Measurements from ENCODE around the gene UBE2C.

The UBE2C gene

DNA sequence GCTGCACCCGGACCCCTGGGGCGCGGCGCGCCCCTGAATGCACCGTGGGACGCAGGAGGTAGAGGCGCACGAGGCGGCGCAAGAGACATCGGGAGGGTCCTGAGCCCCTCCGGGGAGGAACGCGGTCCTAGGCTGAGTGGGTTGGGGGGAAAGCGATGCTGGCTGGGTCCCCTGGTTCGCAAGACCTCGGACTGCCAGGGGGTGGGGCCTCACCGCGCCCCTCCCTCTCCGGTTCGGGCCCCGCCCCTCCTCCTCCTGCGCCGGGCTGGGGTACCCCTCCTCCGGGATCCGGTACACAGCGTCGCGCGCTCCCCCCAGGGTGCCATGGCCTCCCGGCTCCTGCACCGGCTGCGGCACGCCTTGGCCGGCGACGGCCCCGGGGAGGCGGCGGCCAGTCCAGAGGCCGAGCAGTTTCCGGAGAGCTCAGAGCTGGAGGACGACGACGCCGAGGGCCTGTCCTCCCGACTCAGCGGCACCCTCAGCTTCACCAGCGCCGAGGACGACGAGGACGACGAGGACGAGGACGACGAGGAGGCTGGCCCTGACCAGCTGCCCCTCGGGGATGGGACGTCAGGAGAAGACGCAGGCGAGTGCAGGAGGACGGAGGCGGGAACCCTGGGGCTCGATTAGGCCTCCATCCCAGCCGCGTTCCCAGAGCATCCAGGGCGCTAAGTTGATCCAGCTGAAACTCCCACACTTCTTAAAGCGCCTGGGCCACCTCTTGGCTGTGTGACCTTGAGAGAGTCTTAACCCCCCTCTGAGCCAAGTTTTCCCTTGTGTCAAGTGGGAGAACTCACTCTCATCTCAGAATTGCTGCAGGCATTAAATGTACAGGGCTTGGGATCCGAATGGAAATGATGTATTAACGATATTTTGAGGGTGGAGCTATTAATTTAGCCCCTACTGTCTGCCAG, 21.7 kb downstream of the UBE2C start:
- DNase-seq, result peak; percentile 68

- DNase-seq, result no peak
Measured at GRCh38 chr20:45834797-45835161, 22.3 kb downstream of the UBE2C start.

DNA sequence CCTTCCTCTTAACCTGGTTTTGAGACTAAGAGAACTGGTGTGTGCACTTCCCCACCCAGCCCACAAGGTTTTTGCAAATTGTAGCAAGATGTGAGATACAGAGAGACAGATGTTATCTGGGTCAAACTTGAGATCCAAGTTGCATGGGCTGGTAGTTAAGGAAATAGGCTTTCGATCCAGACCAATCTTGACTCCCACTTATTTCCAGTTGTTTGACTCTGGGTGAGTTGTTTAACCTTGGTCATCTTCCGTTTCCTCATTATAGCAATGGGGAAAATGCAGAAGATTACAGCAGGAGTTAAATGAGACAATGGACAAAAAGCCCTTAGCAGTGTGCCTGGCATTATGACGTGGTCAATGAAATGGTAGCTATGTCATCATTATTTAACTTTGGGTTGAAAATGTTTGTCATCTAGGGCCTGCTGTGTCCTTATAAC, 22.9 kb downstream of the UBE2C start:
- DNase-seq, result no peak

GRCh38 chr20:45835825-45836224, 23.4 kb downstream of the UBE2C start:
- DNase-seq, result no peak

DNA sequence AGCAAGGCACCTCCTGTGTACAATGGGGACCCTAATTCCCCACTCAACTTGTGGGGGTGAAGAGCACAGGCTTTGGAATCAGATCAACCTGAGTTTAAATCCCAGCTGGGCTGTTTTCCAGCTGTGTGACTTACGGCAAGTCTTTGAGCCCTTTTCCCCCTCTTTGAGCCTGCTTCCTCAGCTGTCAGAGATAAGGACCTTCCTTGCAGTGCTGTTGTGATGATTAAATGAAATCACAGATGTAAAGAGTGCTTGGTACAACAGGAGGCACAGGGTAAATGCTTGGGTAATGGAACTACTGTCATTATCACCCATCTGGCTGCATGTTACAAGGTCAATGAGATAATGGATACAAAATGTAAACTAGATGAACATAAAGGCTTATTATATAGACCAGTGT, 24.4 kb downstream of the UBE2C start:
- DNase-seq, result no peak

- no peak for DNase-seq
Measured at GRCh38 chr20:45840700-45841198, 28.3 kb downstream of the UBE2C start.

DNA sequence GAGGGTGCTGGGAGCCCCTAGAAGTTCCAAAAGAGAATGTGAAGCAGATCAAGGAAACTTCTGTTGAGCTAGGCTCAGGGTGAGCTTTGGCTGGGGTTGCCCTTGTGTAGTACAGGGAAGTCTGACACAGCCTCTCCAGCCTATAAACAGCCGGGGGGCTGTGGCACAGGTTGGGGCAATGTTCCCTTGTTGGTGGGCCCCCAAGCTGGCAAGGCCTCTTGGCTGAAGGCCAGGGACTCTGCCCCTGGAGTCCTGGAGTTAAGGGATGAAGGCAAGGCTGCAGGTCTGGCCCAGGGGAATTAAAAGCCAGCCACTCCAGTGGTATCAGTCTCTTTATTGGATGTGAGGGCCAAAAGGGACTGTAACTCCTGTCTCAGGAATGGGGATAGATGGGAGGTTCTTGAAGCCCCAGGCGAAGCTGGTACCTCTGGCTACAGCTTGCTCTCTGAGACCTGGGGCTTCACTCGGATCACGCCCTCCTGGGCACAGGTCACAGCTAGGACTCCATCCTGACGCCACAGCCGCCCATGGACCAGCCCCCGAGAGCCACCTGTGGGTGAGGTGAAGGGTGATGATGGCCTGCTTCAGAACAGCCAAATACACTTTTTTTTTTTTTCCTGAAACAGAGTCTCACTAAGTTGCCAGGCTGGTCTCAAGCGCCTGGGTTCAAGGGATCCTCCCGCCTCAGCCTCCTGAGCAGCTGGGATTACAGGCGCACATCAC, 29.1 kb downstream of the UBE2C start:
- no peak for DNase-seq

GRCh38 chr20:45842169-45842812, 29.8 kb downstream of the UBE2C start:
- no peak for DNase-seq

DNA sequence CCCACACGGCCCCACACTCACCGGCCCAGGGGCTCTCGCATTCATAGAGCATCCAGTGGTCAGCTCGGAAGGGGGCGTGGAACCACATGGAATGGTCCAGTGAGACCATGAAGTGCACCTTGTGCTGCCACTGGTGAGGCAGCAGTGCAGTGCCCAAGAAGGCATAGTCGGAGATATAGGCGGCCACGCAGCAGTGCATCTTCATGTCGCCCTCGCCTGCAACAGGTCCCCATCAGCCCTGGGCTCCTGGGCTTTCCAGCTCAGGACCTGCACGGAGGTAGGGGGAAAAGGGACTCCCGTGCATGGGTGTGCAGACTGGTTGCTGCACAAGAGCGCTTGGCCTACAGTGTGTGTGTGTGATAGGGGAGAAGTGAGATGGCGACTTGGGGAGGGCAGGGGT, 31.1 kb downstream of the UBE2C start:
- DNase-seq, result no peak

DNA sequence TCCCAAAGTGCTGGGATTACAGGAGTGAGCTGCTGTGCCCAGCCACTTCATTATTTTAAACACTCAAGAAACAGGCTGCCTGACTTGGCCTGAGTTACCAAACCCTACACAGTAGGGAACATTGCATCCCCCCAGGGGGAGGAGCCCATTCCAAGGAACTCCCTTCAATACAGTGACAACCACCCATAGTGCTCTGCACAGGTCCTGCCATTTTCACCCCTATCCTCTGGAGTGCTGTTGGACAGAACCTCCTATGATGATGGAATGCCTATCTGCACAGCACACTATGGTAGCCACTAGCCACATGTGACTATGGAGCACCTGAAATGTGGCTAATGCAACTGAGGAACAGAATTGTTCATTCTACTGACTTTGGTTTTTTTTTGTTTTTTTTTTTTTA, 33.0 kb downstream of the UBE2C start:
- DNase-seq, result no peak

GRCh38 chr20:45848421-45848820, 36.0 kb downstream of the UBE2C start:
- DNase-seq, result no peak

DNA sequence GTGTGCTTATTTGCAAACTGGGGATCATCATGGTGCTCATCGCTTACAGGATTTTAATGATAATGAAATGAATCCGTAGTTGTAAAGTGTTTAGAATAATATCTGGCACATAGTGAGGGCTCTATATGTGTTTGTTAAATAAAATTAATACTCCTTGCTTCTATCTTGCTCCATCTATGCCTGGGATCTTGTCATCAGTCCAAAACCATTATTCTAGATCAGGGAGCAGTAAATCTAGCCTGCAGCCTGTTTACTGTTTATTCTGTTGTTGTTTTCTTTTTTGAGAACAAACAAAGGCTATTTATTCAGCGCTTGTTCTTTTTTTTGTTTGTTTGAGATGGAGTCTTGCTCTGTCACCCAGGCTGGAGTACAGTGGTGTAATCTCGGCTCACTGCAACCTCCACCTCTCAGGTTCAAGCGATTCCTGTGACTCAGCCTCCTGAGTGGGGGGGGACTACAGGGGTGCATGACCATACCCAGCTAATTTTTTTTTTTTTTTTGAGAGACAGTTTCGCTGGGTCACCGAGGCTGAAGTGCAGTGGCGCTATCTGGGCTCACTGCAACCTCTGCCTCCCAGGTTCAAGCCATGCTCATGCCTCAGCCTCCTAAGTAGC, 36.6 kb downstream of the UBE2C start:
- DNase-seq, result no peak

- DNase-seq, result no peak
Measured at GRCh38 chr20:45850238-45850637, 37.8 kb downstream of the UBE2C start.

GRCh38 chr20:45850926-45851325, 38.5 kb downstream of the UBE2C start:
- DNase-seq, result no peak

DNA sequence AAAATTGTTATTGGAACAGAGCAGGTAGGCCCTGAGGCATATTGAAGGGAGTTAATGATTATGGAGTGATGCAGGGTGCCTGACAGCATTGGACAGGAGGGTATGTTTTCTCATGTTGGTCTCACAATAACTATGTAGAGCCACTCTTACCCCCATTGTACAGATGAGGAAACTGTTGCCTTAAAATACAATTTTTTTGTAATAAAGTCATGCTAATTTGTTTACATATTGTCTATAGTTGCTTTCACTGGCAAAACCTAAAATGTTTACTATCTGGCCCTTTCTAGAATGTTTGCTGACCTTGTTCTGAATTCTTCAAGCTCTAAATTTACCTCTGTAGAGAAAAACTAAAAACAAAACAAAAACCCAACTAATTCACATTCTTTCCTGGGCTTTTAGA, 39.1 kb downstream of the UBE2C start:
- DNase-seq, result no peak

DNA sequence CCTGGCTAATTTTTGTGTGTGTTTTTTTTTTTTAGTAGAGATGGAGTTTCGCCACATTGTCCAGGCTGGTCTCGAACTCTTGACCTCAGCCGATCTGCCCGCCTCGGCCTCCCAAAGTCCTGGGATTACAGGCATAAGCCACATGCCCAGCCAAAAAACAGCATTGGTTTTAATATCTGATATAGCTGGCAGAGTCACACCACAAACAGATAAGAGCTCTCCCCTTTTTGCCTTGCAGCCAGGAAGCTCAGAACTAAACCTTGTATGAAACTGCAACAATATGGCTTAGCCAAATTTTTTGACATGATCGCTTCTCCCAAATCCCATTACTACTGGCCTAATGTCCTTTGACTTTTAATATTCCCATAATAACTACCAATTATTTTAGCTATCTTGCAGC, 39.9 kb downstream of the UBE2C start:
- no peak for DNase-seq

DNA sequence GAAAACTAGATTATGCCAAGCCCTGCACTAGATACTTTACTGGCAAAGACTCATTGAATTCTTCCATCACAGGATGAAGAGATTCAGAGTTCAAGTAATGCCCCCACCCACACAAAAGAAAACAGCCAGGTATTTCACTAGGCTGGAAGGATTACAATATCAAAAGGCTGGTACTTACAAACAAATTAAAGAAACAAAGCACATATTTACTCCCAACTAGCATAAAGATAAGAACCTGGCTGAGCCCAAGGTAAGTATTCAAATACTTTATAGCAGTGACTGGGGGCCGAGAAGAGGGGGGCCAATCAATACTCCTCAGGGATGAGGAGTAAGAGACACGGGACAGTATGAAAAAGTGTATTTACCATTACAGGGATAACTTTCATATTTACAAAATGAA, 41.0 kb downstream of the UBE2C start:
- no peak for DNase-seq

DNA sequence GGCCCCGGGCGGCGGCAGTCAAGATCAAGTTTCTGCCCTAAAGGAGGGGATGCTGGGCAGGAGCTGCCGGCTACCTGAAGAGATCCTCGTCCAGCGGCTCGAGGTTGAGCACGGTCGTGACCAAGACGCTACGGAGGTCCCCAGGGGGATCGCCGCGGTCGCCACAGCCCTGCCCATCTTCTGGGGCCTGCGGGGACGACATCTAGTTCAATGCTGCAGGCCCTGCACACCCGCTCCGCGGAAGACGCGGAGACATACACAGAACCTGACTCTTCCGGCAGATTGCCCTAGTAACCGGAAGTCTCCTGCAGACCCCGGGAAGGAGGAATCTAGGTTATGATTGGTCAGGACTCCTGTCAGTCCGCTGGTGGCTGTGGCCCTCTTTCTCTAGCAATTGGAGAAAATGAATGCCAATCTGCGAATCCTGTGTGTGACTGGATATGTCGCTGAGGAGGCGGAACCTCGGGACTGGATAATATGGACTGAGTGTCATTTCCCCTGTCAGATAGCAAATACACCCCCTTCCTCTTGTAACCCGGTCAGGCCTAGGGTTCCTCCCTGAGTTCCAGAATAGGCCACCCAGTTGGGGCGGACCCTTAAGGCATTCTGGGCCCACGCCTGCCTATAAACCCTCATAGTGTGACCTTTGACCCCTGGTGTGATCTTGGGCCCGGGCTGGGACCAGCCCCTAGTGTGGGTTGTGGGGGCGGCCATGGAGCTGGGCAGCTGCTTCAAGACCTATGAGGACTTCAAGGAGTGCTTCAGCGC, 44.9 kb downstream of the UBE2C start, which contains the start of the genes ACOT8 and ZSWIM3:
Gene ACOT8 (minus strand): TSS at position 279 of the 768 bp plus-strand sequence. CDS start 77 bp downstream, at position 202.
Gene ZSWIM3 (plus strand): TSS at position 501 of the 768 bp plus-strand sequence. CDS start 212 bp downstream, at position 713.
- peak; percentile 91 for DNase-seq

DNA sequence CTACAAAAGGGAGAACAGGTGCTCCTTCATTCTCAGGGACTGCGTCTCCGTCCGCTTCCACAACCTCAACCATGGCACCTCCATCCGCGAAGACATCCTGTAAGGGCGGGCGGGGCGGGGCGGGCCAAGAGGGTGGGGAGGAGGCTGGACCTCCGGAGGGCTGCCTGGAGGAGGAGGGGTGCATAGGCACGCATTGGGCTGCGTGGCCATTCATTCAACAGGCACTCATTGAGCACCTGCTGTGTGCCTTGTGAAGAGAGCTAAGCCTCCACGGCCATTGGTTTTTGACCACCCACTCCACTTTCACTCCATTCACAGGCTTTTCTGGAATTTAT, 45.4 kb downstream of the UBE2C start:
- DNase-seq, result no peak

GRCh38 chr20:45859916-45860315, 47.5 kb downstream of the UBE2C start:
- DNase-seq, result no peak

GRCh38 chr20:45860560-45861220, 48.2 kb downstream of the UBE2C start:
- DNase-seq, result no peak
